GM12878 (cell line): ENCODE data around the gene TCEA2. TPM values are rescaled to one million over a fixed set of nuclear protein-coding genes. Genes with fewer than 3 reads are reported as not detected.

Source experiments
- ATAC-seq: fragments of 200-7000 bp; cut with Tn5 transposase; 3 replicates; pipeline ENCODE4 v1.9.1; 2020; ENCODE audit warnings: mild to moderate bottlenecking, moderate library complexity
- BruUV-seq: library from RNA; stranded (reverse); fragments of 400-500 nt; replicated peaks from 2 replicates; lab custom pipeline; 2021; lab: Mats Ljungman, UMichigan
- CTCF ChIA-PET: fragments of 300-600 bp; sonication (Branson Sonifier 250); formaldehyde crosslinking; extraction: SDS; loops from one replicate; lab custom pipeline; 2021; ENCODE audit warnings: inconsistent platforms; lab: Yijun Ruan, JAX
- POLR2A ChIA-PET: fragments of 350-600 bp; formaldehyde crosslinking; extraction: SDS; loops from one replicate; lab custom pipeline; 2021; ENCODE audit warnings: inconsistent platforms; lab: Charles Lee
- RAD21 ChIA-PET: fragments of 300-600 bp; sonication (Branson Sonifier 250); formaldehyde crosslinking; loops from one replicate; lab custom pipeline; 2023; ENCODE audit warnings: antibody characterized with exemption; ENCODE audit not compliant: unreplicated experiment; lab: Charles Lee
- SMC1A ChIA-PET: fragments of 300-600 bp; sonication (Branson Sonifier 250); formaldehyde crosslinking; loops from one replicate; lab custom pipeline; 2023; ENCODE audit not compliant: unreplicated experiment, uncharacterized antibody; lab: Charles Lee
- DNase-seq: peaks from one replicate; pipeline ENCODE4 v3.0.0-alpha.2; 2011; ENCODE audit warnings: low read depth, low spot score
- FAIRE-seq: peaks from 3 replicates; lab custom pipeline; 2011; peaks lifted over from hg19 to GRCh38; lab: Jason Lieb, UNC
- H2AFZ ChIP-seq: 2 replicates; pipeline ENCODE4 v1.6.0; 2011; ENCODE audit warnings: low read depth, low read length, control low read depth; ENCODE audit not compliant: control insufficient read depth
- H3K27ac ChIP-seq: 2 replicates; pipeline ENCODE4 v1.5.1; 2011; ENCODE audit warnings: control low read depth; ENCODE audit not compliant: control insufficient read depth, insufficient read depth
- H3K27me3 ChIP-seq, 2 experiments: replicated peaks in 1 of 2; 2 replicates each; pipeline versions ENCODE4 v1.6.0 to v1.6.1; 2011; ENCODE audit warnings: low read length in 1 of 2; ENCODE audit not compliant: control insufficient read depth in 2 of 2, insufficient read depth in 2 of 2
- H3K36me3 ChIP-seq, 2 experiments: 2 replicates each; pipeline ENCODE4 v1.5.1; 2011; ENCODE audit warnings: low read length in 1 of 2; ENCODE audit not compliant: control insufficient read depth in 2 of 2, insufficient read depth in 2 of 2
- H3K4me1 ChIP-seq: 2 replicates; pipeline ENCODE4 v1.6.1; 2011; ENCODE audit warnings: mild to moderate bottlenecking, low read length, moderate library complexity, mixed read lengths; ENCODE audit not compliant: control insufficient read depth, insufficient read depth
- H3K4me2 ChIP-seq: 2 replicates; pipeline ENCODE4 v1.6.0; 2011; ENCODE audit warnings: control low read depth; ENCODE audit not compliant: control insufficient read depth, insufficient read depth
- H3K4me3 ChIP-seq: fragments of 200-600 bp; sonication (generic); 2 replicates; pipeline ENCODE4 v1.5.1; 2016
- H3K79me2 ChIP-seq: 2 replicates; pipeline ENCODE4 v1.6.0; 2011; ENCODE audit warnings: low read length; ENCODE audit not compliant: control insufficient read depth, insufficient read depth
- H3K9ac ChIP-seq: 2 replicates; pipeline ENCODE4 v1.8.0; 2011; ENCODE audit warnings: low read length, control low read depth, mixed read lengths; ENCODE audit not compliant: control insufficient read depth, insufficient read depth
- H3K9me3 ChIP-seq: replicated peaks from 3 replicates; pipeline ENCODE4 v1.5.1; 2011; ENCODE audit warnings: mild to moderate bottlenecking, low read length; ENCODE audit not compliant: control insufficient read depth, insufficient read depth
- H4K20me1 ChIP-seq: 2 replicates; pipeline ENCODE4 v1.6.0; 2011; ENCODE audit not compliant: control insufficient read depth, insufficient read depth
- ATF7 ChIP-seq: fragments of 450-650 bp; IDR thresholded peaks from 2 replicates; pipeline ENCODE4 v1.6.1; 2016; ENCODE audit warnings: low read depth, mild to moderate bottlenecking
- BCL3 ChIP-seq: IDR thresholded peaks from 2 replicates; pipeline ENCODE4 v1.6.1; 2011; ENCODE audit warnings: borderline replicate concordance, low read depth, mild to moderate bottlenecking, moderate library complexity, low read length; ENCODE audit not compliant: insufficient read depth, poor library complexity, severe bottlenecking
- CEBPZ ChIP-seq: fragments of 150-350 bp; IDR thresholded peaks from 2 replicates; pipeline ENCODE4 v1.6.1; 2016; ENCODE audit warnings: low read depth, low read length
- CREB1 ChIP-seq: IDR thresholded peaks from 2 replicates; pipeline ENCODE4 v1.6.1; 2012; ENCODE audit warnings: low read depth, mild to moderate bottlenecking, inconsistent platforms
- CTCF ChIP-seq, 3 experiments: IDR thresholded peaks in 2 of 3; conservative IDR thresholded peaks in 1 of 3; 2 replicates each; pipeline ENCODE4 v1.5.1; 2011; ENCODE audit warnings: low read depth in 3 of 3, low read length in 3 of 3, mild to moderate bottlenecking in 3 of 3, control low read depth in 2 of 3, moderate library complexity in 2 of 3, inconsistent platforms in 1 of 3, mixed read lengths in 1 of 3; ENCODE audit not compliant: control insufficient read depth in 2 of 3, insufficient read depth in 1 of 3; ENCODE audit errors: extremely low read depth in 1 of 3
- E2F8 ChIP-seq: fragments of 450-650 bp; IDR thresholded peaks from 2 replicates; pipeline ENCODE4 v1.6.1; 2018; ENCODE audit warnings: mild to moderate bottlenecking, low read depth, moderate library complexity; ENCODE audit not compliant: partially characterized antibody
- ESRRA ChIP-seq: IDR thresholded peaks from 2 replicates; pipeline ENCODE4 v1.6.1; 2012; ENCODE audit warnings: mild to moderate bottlenecking, low read length, improper control_type of control experiment
- IKZF1 ChIP-seq: fragments of 450-650 bp; conservative IDR thresholded peaks from 2 replicates; pipeline ENCODE4 v1.6.1; 2017; ENCODE audit warnings: antibody characterized with exemption, mild to moderate bottlenecking
- NR2C2 ChIP-seq: IDR thresholded peaks from 2 replicates; pipeline ENCODE4 v1.6.1; 2011; ENCODE audit warnings: borderline replicate concordance, low read depth; ENCODE audit not compliant: control insufficient read depth, insufficient read length
- SMARCA5 ChIP-seq: fragments of 450-650 bp; IDR thresholded peaks from 2 replicates; pipeline ENCODE4 v1.6.1; 2017; ENCODE audit warnings: mild to moderate bottlenecking
- SREBF1 ChIP-seq: IDR thresholded peaks from 2 replicates; pipeline ENCODE4 v1.6.1; 2012; ENCODE audit warnings: mild to moderate bottlenecking, low read length
- SREBF2 ChIP-seq: IDR thresholded peaks from 2 replicates; pipeline ENCODE4 v1.6.1; 2012; ENCODE audit warnings: mild to moderate bottlenecking, low read length
- TCF12 ChIP-seq: IDR thresholded peaks from 2 replicates; pipeline ENCODE4 v1.6.1; 2011; ENCODE audit warnings: low read depth, mild to moderate bottlenecking, low read length
- YBX1 ChIP-seq: fragments of 450-650 bp; IDR thresholded peaks from 2 replicates; pipeline ENCODE4 v1.6.1; 2016; ENCODE audit warnings: antibody characterized with exemption
- WGBS: methylation state at CpG from one replicate; pipeline ENCODE4 v1.1.6; 2016; ENCODE audit warnings: low lambda C conversion rate; ENCODE audit not compliant: insufficient replicate concordance, insufficient coverage; ENCODE audit errors: missing lambda C conversion rate; 5-methylcytosine and 5-hydroxymethylcytosine counted together
- in situ Hi-C: fragments of 300-500 bp; cut with MboI; formaldehyde crosslinking; loops from 9 replicates; pipeline ENCODE4 v1.14.3; 2018; ENCODE audit warnings: mixed read lengths
- intact Hi-C: fragments of 100-400 bp; cut with micrococcal nuclease; formaldehyde crosslinking; loops from one replicate; pipeline ENCODE4 v1.14.2; 2022; ENCODE audit not compliant: unreplicated experiment
- polyA plus RNA-seq, 11 experiments: library from polyadenylated mRNA; depleted of rRNA in 4 of 11; unstranded in 6 of 11; stranded (reverse) in 5 of 11; fragments of >200 nt; fragmentation: Nextera tagmentation in 4 of 11; fragmentation: Illumina TruSeq in 1 of 11; extraction: Ambion mirVana in 4 of 11; extraction: Trizol in 1 of 11; gene quantifications; 1 replicate in 1 of 11; 2 replicates in 10 of 11; pipeline versions ENCODE4 v1.2.1 to v1.2.3, GENCODE V29; 2011 to 2016; ENCODE audit warnings: inconsistent platforms in 2 of 11, missing spikeins in 2 of 11, low read depth in 1 of 11
- total RNA-seq, 4 experiments: library from RNA; depleted of rRNA in 3 of 4; stranded (reverse); fragments of >200 nt in 3 of 4; fragmentation: Illumina TruSeq in 1 of 4; extraction: Trizol in 1 of 4; gene quantifications; 2 replicates each; pipeline versions ENCODE4 v1.2.1 to v1.2.3, GENCODE V29; 2013 to 2021

TCEA2 gene
- total and polyA plus RNA-seq, 10 of the 15 experiments (the other 5 are each of a cell fraction or from before 2014, with no cell fraction given), result 3.4 to 42.5 (median 13.3) TPM

GRCh38 chr20:64074184-64074789 lies 11.3 kb downstream of the TCEA2 start:
- FAIRE-seq (no peak), ATAC-seq (no peak), DNase-seq (no peak)
- Histone ChIP-seq H4K20me1 (no peaks in the 10 kb centered on the region), H3K9me3 (no peaks in the 10 kb centered on the region), H3K4me1 (peaks cover 15% of the 10 kb centered on the region; the same call in 1 of the 2 replicates), H3K9ac (no peak overlapping the region), H3K4me2 (no peak overlapping the region), H3K79me2 (peaks cover 30% of the 10 kb centered on the region), H3K27ac (no peak overlapping the region), H3K36me3 (peaks cover 3 to 22% of the 10 kb centered on the region in 2 experiments), H2AFZ (no peak overlapping the region), H3K27me3 (no peaks in the 10 kb centered on the region), H3K4me3 (no peak overlapping the region)
- CTCF ChIA-PET, result interaction anchor here (0.8 to 2.8 kb wide), 3 partner anchors 10 to 46 kb away, joined by 3 to 7 read pairs (median 4); no protein-coding TSS in a partner anchor
- RAD21 ChIA-PET, result no interaction called here
- SMC1A ChIA-PET, result no interaction called here
- POLR2A ChIA-PET, result interaction anchor here (2.4 kb wide), 1 partner anchor 12 kb away, joined by 6 read pairs; the partner anchor contains the start of gene TCEA2
- intact Hi-C loops, result no loop called here
- 77% methylated on average over 28 of the region's 28 CpGs for WGBS
- BruUV-seq, result no TSS peak
- in situ Hi-C loops, result no loop called here
- TF ChIP-seq TCF12, result no peak
- no peak for TF ChIP-seq SMARCA5
- no peak for TF ChIP-seq CEBPZ
- TF ChIP-seq IKZF1, result no peak
- TF ChIP-seq YBX1, result no peak
- no peak for TF ChIP-seq CTCF (IDR thresholded peaks at IDR 0.05 in 2 of 3, conservative IDR thresholded peaks at IDR 0.05 in 1 of 3; ENCODE audit: control insufficient read depth in 2 of 3, extremely low read depth in 1 of 3, insufficient read depth in 1 of 3, low read depth in 3 of 3, low read length in 3 of 3)
- TF ChIP-seq ESRRA, result no peak
- TF ChIP-seq CREB1, result no peak
- no peak for TF ChIP-seq SREBF1
- TF ChIP-seq SREBF2, result no peak
- no peak for TF ChIP-seq NR2C2
- no peak for TF ChIP-seq ATF7
- no peak for TF ChIP-seq E2F8
- no peak for TF ChIP-seq BCL3
